ENCODE results near the gene GAP43.
A peak's percentile ranks its signal among the peaks of the same experiment; 100 is the strongest.

Gene GAP43, protein sequence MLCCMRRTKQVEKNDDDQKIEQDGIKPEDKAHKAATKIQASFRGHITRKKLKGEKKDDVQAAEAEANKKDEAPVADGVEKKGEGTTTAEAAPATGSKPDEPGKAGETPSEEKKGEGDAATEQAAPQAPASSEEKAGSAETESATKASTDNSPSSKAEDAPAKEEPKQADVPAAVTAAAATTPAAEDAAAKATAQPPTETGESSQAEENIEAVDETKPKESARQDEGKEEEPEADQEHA

DNA sequence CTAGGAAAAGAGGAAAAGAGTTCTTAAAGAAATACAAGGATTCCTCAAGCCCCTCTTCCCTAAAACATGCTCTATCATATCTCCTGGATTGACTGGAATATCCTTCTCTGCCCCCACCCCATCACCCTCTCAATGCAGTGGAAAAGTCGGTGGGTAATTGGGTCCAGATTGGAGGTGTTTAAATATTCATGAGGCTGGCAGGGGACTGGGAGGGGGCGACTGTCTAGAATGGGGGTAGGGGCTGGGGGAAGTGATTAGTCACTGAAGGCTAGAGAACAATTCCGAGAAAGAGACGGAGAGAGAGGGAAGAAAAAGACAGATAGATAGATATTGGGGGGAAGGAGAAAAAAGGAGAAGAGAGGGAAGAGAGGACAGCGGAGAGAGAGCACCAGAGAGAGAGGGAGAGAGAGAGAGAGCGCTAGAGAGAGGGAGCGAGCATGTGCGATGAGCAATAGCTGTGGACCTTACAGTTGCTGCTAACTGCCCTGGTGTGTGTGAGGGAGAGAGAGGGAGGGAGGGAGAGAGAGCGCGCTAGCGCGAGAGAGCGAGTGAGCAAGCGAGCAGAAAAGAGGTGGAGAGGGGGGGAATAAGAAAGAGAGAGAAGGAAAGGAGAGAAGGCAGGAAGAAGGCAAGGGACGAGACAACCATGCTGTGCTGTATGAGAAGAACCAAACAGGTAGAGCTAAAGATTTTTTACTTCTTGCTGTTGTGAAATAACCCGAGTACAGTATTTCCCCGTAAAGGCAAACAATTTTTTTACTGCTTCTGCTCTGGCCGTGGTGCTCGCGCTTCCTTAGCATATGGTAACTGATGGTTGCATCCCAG lies at the start of gene GAP43:
Gene GAP43 (plus strand): TSS at position 467 of the 825 bp plus-strand sequence. CDS start 180 bp downstream, at position 647.
- DNase-seq: peak in 2 of 3 experiments; percentile 62 to 82

DNA sequence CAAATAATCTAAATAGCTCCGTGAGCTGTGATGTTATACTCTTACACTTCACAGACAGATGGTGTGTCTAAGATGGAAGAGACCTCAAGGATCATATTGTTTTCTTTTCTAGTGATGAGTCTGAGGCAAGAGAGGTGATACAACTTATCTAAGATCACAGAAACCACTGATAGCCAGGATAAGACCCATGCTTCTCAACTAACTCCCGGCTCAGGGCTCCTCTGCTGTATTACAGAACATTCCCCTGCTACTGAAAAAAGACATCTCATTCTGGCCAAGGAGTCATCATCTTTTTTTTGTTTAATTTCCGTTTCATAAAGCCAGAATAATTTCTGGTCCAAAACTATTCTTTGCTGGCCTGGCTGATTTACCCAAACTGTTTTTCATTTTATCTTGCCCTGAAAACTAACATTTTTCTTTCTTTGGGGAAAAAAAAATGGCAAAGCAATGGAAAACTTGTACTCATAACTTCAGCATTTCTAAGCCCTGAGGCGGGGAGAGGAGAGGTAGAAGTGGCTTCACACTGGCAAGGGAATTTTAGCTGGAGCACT lies 46.9 kb upstream of the GAP43 start:
- no peak for DNase-seq

DNA sequence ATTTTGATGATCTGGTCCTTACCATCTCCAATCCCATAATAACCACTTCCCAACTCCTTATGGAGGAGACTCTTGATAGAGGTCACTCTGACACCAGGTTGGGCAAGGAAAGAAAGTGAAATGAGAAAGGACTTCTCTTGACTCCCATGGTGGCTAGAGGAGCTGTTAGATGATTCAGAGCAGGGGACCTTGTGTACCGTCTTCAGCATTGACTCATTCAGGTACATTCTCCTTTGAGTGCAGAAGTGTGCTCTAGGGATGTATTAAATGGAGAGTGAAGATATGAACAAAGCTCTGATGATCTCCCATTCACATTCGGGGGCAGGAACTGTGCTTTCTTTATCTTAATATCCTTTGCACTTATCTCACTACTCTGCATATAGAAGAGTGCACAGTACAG lies 46.3 kb upstream of the GAP43 start:
- no peak for DNase-seq

DNA sequence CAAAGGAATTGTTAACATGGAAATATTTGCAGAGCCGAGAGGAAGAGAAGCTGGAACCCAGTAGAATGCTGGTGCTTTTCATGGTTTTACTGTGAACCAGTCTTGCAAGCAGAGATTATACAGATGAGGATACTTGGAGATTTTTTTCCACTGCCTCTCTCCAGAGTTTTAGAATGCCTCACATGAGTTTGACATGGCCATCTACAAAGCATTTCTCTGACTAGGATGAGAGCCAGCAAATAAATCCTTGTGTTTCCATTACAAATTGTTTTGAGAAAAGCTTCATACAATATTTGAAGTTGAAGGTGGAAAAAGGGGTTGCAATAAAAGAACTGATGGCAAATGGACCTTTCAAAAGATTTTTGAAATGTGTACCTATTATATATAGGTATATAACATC lies 45.0 kb upstream of the GAP43 start:
- no peak for DNase-seq

DNA sequence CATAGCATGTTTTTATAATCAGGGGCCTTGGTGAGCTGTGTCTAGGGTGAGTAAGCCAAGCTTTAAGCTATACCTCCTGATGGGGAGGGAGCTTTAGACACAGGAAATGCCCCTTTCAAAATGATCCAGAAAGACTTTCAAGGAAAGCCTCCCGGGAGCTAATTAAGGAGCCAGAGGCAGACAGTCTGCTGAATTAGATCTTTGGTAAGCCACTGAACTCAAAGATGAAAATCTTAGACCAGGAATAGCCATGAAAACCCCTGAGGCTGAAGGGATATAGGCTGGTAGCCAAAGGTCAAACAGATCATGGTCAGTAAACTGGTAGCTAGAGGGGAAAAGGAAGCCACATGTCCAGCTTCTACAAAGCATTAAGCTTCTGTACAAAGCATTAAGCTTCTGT lies 42.7 kb upstream of the GAP43 start:
- no peak for DNase-seq

DNA sequence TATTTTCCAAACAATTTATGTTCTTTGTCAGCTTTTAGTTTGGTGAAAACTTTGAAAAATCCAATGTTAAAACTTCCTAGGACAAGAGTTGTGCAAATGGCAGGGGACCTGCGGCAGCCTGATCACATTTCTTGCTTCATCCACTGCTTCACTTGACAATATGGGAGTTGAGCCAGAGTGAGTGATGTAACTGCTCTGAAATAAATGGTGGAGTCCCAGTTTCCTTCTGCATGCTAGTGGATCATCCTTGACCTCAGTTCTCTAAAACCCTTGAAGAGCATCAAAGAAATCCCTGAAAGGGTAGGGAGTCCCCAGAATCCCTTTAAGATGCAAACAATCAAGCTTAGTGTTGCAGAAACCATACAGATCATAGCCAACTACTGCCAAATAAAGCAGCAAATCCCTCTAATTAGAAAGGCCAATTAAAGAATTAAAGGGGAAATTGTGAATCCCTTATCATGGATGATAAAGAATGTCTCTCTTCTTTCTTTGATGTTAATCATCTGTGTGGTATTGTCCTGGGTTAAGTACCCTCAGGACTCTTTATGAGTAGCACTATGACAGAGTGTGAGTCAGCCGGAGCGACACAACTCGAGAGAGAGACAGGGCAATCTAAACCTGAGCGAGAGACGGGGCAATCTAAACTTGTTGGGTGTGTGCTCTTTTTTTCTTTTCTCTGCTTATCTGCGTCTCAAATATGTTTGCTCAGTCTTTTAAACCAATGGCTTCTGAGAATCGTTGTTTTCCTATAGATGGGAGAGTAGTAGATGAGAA lies 41.8 kb upstream of the GAP43 start:
- no peak for DNase-seq

DNA sequence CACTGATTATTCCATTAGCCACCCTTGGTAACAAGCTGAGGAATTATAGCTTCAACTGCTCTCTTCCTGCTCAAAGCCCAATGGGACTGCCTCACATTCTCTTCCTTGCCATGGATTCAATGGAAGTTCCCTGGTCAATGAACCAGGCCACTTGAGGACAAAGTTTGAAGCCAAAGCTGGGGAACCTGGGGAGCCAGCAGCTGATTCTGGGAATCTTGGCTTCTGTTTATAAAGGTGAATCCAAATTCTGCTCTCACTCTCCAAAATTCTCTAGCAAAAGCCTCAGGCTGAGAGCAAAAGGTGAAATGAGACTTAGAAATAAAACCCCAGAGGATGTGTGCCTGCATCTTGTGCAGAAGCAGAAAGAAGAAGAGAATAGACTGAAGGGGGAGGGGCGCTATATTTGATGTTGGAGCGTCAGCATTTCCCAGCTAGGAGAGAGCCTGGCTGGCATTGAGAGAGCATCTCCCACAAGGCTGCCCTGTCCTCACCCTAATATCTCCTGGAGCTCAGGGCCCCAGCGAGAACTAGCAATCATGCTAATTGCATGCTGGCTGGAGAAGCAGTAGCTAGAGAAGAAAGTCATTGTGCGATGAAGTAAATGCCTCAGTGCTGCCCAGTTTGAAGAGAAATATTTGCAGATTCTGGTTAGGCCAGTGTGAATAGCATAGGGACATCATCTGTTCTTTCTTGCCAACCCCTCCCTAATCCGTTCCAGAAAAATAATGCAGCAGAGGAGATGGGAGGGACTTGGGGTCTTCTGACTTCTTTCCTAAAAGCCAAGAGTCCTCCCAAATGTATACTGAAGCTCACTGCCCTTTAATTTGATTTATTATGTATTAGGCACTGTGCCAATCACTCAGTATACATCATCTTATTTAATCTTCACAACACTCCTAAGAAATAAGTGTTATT lies 34.9 kb upstream of the GAP43 start:
- DNase-seq: no peak

DNA sequence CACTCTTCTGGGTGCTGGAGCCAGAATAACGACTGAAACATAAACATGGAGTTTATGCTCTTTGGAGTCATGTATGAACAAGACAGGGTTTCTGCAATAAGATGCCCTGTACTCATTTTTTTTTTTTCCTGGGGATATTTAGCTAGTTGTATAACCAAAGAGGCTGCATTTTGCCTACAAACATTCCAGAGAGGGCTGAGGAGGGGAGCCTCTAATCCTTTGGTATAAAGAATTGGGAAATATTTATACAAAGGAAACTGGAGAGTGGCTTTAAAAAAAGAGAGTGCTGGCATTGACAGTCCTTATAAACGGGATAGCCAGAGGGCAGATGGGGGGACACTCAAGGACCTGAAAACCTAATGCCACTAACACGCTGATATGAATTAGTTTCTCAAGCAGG lies 32.4 kb upstream of the GAP43 start:
- no peak for DNase-seq

DNA sequence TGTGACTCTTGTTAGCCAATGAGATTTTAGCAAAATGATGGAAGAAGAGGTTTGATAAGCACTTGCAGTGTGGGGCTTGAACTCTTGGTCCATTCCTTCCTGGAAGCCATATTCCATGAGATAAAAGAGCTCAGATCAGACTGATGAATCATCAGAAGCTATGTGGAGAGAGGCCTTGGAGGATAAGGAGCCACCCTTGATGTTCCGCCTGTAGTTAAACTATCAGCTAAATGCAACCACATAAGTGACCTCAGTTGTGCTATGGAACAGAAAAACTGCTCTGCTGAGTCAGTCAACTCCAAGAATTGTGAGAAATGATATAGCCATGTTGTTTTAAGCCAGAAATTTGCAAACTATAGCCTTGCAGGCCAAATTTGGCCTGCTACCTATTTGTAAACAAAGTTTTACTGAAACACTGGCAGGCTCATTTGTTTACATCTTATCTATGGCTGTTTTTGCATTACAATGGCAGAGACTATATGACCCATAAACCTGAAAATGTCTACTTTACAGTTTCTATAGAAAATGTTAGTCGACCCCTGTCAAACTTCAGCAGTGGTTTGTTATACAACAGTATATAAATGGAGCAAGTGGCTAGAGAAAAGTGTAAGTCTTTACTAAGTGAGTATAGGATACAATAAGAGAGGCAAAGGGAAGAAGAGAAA lies 27.6 kb upstream of the GAP43 start:
- no peak for DNase-seq

DNA sequence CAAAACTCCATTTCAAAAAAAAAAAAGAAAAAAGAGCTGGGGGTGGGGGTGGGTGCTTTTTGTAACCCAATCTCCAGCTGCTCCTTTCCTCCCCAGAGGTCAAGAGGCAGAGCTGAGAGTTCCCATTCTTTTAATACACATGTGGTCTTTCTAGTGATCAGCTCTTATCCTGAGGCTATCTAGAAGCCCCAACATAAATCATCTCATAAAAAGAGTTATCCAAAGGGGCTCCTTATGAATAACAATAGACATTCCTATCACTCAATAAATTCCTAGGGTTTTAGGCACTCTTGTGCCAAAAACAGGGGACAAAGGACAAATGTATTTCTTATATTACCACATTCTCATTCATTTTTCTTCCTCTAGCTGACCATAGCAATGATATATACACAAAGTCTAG lies 25.1 kb upstream of the GAP43 start:
- DNase-seq: peak in 1 of 3 experiments; percentile 7

DNA sequence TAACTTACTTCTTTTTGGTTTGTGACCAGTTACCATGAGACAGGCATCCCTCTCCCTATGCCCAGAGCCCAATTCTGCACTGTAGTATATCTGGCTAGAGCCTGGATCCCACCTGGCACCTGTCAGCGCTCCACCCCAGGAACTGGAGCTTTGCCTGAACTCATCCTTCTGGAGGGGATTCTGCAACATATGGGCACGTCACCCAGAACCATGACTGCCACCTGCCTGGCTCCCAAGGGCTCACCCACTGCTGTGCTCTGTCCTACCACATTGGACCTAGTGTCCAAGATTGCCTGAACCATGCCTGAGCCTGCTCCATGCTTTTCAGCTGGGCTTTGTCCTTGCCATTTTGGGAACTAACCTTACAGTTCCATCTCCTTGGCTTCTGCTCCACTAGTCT lies 21.1 kb upstream of the GAP43 start:
- DNase-seq: no peak

DNA sequence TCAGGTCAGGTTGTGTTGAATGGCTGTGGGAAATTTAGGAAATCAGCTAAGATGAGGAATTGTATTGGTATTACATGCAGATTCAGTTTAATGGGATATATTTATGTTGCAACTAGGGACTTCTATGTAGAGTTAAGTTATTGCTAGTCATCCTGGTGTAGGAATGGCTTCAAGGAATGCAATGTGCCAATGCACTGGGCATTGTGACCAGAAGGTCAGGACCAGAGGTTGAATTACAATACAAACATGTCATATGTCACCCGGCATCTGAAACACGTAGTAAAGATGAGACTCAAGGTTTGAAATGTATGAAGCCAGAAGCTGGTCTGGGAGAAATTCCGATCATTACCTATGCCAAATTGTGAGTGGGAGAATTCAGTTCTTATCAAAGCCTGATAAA lies 11.7 kb upstream of the GAP43 start:
- DNase-seq: no peak

DNA sequence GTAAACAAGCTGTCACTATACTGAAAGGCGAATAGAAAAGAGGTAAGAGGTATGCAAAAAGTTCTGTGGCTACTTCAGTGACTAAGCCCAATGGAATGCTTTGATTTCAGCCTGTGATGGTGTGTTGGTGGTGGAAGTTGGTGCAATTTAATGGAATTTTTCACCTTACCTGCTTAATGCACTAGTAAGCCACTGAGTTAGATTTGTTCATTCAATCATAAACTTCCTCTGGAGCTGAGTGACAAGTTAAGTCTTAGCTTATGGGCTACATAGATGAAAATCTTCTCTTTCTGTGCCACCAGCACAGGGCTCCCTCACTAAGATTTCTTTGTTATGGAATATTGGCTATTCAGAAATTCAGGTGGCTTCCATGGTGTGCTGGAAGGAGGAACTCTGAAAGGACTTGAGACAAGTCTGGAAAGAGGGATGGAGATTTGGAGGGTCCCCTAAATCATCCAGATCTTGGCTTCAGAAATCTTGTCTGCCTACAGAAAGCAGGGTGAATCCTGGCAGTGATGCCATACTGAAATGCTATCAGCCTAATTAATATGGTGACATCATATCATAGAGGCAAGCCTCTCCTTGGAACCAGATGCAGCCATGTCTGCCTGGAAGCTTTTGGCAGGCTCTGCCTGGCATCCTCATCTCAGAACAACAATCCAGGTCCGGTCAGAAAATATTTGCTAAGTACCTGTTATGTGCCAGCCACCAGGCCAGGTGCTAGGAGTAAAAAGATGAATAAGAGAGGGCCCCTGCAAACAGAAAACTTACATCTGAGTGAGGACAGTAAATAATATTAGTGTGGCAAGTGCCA lies 8.1 kb upstream of the GAP43 start:
- DNase-seq: no peak

DNA sequence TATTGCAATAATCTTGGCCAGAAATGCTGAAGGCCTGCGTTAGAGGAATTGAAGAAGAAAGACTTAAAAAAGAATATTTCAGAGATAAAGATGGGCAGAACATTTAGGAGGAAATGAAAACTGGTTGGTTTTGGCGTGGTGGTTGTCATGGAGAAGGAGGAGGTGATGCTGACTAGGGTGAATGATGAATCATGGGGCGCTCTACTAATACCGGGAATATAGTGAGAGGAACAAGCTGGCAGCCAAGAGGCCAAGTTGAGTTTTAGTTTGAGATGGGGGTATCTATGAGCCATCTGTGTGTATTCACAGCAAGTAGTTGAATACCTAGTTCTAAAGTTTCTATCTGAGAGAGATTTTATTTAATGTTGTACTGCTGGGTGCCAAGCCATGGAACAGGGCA lies 6.8 kb upstream of the GAP43 start:
- DNase-seq: no peak

DNA sequence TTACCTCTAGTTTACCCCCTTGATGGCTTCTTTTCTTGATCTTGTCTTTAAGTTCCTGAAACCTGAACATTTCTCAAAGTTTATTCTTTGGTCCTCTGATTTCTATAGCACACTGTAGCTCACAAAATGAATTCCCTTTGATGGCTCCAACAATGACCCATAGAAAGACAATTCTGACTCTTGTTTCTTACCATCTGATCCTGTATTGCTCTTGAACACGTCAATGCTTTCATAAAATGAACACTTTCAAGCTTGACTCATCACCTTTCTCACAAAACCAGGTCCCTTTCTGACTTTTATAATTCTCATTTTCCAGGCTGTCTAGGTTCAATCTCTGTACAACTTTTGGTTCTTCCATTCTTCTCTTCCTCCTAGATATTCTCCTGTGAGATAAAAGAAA lies 5.7 kb upstream of the GAP43 start:
- DNase-seq: no peak

DNA sequence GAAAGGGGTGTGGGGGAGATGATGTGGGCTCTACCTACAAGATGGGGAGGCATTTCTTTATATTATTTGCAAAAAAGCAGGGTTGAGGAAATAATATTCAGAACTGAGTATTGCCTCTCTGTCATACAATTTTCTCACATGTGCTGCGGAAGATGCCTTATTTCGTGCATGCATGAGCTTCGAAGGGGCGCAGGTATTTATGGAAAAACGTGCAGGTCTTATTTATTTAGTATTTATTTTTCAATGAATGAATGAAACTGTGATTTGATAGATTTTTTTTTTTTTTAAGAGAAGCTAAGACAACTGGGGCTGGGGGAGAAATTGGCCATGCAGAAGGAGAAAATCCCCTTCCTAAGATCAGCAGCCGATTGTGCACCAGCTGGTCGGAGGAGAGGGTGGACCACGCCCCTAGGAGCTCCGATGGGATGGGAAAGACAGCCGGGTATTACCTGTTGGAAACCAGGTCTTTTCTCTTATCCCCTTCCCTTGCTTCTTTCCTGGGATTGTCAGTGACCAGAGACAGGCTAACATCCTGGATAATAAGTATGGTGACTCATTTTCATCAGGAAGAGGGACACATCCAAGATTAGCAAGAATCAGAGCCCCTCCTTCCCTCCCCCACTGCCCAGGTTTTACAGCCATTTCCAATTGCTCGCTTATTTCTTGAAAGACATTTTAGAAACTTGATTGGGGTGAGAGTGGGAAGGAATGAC lies 875 bp downstream of the GAP43 start:
- DNase-seq: peak in 2 of 3 experiments; percentile 42 to 59

DNA sequence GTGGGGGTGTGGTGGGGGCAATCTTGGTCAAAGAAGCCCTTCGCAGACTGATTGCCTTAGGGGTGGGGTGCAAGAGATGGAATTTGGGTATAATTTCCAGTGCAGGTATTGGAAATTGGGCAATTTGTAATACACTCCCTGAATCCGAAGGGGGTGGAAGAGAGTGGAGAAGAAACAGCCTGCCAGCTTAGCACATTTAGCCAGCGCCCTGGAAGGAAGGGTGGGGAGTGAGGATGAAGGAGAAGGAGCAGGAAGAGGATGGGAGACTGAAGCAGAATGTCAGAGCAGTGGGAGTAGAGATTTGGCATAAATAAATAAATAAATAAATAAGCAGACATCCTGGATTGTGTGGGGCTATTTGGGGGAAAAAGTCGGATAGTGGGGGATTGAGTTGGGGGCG lies 1.6 kb downstream of the GAP43 start:
- no peak for DNase-seq

DNA sequence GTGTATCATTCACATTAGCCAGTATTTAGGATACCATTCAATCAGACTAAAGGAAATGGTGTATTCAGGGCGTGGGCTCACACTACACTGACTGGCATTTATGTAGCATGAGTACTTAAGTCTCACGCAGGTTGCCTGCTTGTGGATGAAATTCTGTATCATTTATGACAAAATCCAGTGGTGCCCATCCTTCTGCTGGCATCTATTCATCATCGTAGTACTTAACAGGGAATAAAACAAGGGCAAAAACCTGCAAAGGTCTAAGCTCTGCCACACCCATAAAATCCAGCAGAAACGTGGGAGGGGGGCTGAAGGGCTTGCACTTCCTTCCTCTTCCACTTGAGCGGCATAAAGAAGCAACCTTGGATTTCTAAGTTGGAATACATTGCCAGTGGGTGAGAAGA lies 2.7 kb downstream of the GAP43 start:
- DNase-seq: peak in 1 of 3 experiments; percentile 23

DNA sequence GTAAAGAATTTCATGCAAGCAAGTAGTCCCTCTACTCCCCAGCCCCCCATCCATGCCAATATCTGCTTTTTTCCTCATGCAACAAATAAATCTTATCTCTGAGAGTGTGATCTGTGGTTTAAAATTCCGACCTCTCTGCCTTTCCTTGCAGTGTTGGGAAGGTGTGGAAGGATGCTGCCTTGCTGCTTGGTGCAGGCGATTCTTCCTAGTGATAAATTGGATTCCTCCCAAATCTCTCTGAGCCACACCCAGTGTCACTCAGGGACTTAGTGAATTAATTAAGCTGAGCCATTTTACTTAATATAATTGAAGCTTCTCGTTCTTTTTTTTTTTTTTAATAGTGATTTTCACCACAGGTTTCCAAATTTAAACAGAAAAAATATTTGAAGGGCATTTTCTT lies 3.4 kb downstream of the GAP43 start:
- DNase-seq: no peak
